Measurements from ENCODE around the gene MAML2.

The MAML2 gene

GRCh38 chr11:96082936-96083335 is 260.1 kb downstream of the MAML2 start:
- DNase-seq (ENCODE audit: low read depth in 1 of 2, low spot score in 1 of 2) = no peak

- DNase-seq (ENCODE audit: low read depth in 1 of 2, low spot score in 1 of 2) = no peak
Observed at GRCh38 chr11:96082002-96082899, 260.7 kb downstream of the MAML2 start.

GRCh38 chr11:96081561-96081960 is 261.4 kb downstream of the MAML2 start:
- DNase-seq (ENCODE audit: low read depth in 1 of 2, low spot score in 1 of 2) = no peak

GRCh38 chr11:96079691-96080090 is 263.3 kb downstream of the MAML2 start:
- no peak for DNase-seq (ENCODE audit: low read depth in 1 of 2, low spot score in 1 of 2)

- DNase-seq (ENCODE audit: low read depth in 1 of 2, low spot score in 1 of 2) = no peak
Observed at GRCh38 chr11:96075532-96075959, 267.4 kb downstream of the MAML2 start.

GRCh38 chr11:96074551-96075310 is 268.3 kb downstream of the MAML2 start:
- DNase-seq (ENCODE audit: low read depth in 1 of 2, low spot score in 1 of 2) = no peak

GRCh38 chr11:96073536-96073935 is 269.5 kb downstream of the MAML2 start:
- no peak for DNase-seq (ENCODE audit: low read depth in 1 of 2, low spot score in 1 of 2)

GRCh38 chr11:96072592-96072991 is 270.4 kb downstream of the MAML2 start:
- no peak for DNase-seq (ENCODE audit: low read depth in 1 of 2, low spot score in 1 of 2)

GRCh38 chr11:96070453-96070852 is 272.5 kb downstream of the MAML2 start:
- no peak for DNase-seq (ENCODE audit: low read depth in 1 of 2, low spot score in 1 of 2)

- DNase-seq (ENCODE audit: low read depth in 1 of 2, low spot score in 1 of 2) = no peak
Observed at GRCh38 chr11:96067160-96067559, 275.8 kb downstream of the MAML2 start.

- DNase-seq (ENCODE audit: low read depth in 1 of 2, low spot score in 1 of 2) = no peak
Observed at GRCh38 chr11:96065379-96065778, 277.6 kb downstream of the MAML2 start.

- no peak for DNase-seq (ENCODE audit: low read depth in 1 of 2, low spot score in 1 of 2)
Observed at GRCh38 chr11:96063886-96064285, 279.1 kb downstream of the MAML2 start.

- DNase-seq (ENCODE audit: low read depth in 1 of 2, low spot score in 1 of 2) = no peak
Observed at GRCh38 chr11:96063053-96063452, 279.9 kb downstream of the MAML2 start.

- DNase-seq (ENCODE audit: low read depth in 1 of 2, low spot score in 1 of 2) = no peak
Observed at GRCh38 chr11:96062134-96062533, 280.9 kb downstream of the MAML2 start.

GRCh38 chr11:96061730-96062129 is 281.3 kb downstream of the MAML2 start:
- no peak for DNase-seq (ENCODE audit: low read depth in 1 of 2, low spot score in 1 of 2)

GRCh38 chr11:96061069-96061468 is 281.9 kb downstream of the MAML2 start:
- no peak for DNase-seq (ENCODE audit: low read depth in 1 of 2, low spot score in 1 of 2)

GRCh38 chr11:96057502-96057901 is 285.5 kb downstream of the MAML2 start:
- no peak for DNase-seq (ENCODE audit: low read depth in 1 of 2, low spot score in 1 of 2)

- no peak for DNase-seq (ENCODE audit: low read depth in 1 of 2, low spot score in 1 of 2)
Observed at GRCh38 chr11:96056576-96056975, 286.4 kb downstream of the MAML2 start.

GRCh38 chr11:96055706-96056387 is 287.1 kb downstream of the MAML2 start:
- DNase-seq (ENCODE audit: low read depth in 1 of 2, low spot score in 1 of 2) = no peak

GRCh38 chr11:96054870-96055705 is 287.9 kb downstream of the MAML2 start:
- DNase-seq (ENCODE audit: low read depth in 1 of 2, low spot score in 1 of 2) = no peak

All from activated T-helper 1 cell treated with anti-CD3 and anti-CD28 coated beads, Interleukin-2, amount 50 U/mL, for 16 hours (primary cell).